GM21737 (cell line): ENCODE measurements around the gene PLD1.
A peak's percentile ranks its signal among the peaks of the same experiment; 100 is the strongest.

Experiments used
- ATAC-seq: cut with Tn5 transposase; IDR thresholded peaks from one replicate; pipeline ENCODE4 v1.9.1; 2021; ENCODE audit warnings: mild to moderate bottlenecking, moderate library complexity; ENCODE audit not compliant: unreplicated experiment

Gene PLD1

DNA sequence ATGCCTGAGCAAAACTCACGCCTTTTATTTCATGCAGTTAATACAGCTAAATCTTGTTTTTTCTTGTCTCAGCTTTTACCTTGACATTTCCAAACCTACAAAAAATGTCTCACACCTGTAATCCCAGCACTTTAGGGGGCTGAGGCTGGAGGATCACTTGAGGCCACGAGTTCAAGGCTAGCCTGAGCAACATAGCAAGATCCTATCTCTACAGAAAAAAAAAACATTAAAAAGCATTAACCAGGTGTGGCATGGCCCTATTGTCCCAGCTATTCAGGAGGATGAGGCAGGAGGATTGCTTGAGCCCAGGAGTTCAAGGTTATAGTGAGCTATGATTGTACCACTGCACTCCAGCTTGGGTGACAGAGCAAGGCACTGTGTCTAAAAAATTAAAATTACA lies 29.0 kb upstream of the PLD1 start:
- ATAC-seq: no peak

DNA sequence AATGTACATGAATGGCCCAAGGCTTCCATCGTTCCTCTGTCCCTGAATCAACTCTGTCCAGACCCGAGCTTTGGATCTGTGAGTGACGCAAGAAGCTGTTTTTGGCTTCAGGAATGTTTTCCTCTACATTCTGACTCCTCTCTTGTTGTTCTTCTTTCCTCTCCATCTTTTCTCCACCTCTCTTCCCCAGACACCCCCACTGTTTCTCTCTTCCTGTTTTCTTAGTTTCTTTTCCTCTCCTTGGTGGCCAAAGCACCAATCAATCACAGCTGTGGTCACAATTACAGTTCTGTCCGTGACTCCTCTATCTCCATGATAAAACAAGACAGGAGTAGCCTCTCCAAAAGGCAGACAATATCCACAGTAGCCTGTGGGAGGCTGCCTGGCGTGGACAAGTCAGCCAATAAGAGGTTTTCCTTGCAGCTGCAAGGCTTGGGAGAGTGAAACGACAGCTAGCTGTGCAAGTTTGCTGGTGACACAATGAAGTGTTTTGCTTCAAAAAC lies 28.0 kb upstream of the PLD1 start:
- no peak for ATAC-seq

DNA sequence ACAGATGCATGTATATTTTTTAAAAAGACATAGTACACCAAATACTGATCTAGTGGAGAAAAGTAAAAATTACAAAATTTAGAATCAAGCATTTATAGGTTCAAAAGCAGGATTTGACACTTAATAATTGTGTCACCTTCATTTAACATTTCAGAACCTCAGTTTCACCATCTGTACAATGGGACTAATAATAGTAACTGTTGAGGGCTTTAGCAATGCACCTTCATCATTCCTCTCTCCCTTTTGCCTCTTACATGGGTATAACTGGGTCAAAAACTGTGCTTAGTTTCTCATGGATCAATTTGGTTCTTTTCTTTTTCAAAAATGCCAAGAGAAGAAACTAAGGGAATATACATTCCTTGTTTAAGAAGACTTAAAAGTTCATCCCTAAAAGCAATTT lies 27.4 kb upstream of the PLD1 start:
- ATAC-seq: no peak

DNA sequence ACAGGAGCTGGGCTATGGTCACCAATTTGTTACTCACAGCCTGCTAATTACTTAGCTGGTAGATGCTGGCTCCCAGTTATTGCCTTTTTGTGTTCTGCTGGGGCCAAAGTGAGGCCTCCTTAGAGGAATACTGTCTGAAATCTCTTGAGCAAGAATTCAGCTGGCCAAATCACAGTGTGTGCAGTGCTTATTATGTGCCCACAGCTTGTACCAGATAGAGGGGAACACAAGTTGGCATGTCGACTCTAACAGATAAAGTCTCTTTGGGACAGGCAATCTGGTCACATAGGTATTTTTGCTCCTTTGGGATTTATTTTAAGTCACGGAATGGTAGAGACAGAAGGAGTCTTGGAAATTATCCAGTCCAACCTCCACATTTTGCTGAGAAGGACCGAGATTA lies 26.6 kb upstream of the PLD1 start:
- no peak for ATAC-seq

DNA sequence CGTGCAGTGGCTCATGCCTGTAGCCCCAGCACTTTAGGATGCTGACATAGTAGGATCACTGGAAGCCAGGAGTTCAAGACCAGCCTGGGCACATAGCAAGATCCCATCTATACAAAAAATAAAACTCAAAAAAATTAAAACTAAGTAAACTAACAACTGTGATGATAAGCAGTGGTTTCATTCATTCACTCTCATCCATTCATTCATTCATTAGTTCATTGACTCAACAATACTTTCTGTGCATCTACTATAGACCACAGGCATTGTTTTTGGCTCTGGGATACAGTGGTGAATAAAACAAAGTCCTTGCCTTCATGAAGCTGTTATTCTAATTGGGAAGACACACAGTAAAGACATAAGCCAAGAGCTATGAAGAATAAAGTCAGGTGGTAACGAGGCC lies 25.3 kb upstream of the PLD1 start:
- ATAC-seq: no peak

DNA sequence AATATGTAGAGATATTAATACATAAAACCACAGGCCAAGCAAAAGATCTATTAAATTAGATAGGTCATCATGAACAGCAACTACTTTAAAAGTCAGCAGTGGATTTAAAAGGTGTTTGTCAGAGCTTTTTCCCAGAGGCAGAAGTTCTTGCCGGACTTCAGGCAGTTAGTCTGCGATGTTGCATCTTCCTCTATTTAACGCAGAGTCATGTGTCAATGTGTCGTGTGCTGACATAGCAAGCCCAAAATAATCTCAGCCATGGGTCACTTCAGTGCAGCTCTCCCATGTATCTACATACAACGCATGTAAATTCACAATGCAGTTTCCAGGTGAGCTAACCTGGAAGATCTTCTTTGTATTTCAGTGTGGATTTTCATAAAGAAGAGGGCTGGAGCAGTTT lies 24.8 kb upstream of the PLD1 start:
- no peak for ATAC-seq

DNA sequence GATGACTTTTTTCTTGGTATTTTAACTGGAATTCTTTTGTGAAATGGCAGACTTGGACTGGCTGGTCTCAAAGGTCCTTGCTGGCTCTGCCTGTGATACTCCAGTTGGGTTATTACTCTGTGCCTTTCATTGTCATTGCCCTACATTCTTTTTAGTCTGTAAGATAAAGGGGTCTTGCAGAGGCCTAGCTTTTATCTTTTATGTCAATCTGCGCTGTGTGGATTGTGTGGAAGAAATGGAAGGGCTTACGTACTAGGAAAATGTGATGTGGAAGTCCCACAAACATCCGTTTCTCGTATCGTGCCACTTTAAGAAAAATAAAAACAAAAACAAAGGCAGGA lies 24.1 kb upstream of the PLD1 start:
- ATAC-seq: no peak

DNA sequence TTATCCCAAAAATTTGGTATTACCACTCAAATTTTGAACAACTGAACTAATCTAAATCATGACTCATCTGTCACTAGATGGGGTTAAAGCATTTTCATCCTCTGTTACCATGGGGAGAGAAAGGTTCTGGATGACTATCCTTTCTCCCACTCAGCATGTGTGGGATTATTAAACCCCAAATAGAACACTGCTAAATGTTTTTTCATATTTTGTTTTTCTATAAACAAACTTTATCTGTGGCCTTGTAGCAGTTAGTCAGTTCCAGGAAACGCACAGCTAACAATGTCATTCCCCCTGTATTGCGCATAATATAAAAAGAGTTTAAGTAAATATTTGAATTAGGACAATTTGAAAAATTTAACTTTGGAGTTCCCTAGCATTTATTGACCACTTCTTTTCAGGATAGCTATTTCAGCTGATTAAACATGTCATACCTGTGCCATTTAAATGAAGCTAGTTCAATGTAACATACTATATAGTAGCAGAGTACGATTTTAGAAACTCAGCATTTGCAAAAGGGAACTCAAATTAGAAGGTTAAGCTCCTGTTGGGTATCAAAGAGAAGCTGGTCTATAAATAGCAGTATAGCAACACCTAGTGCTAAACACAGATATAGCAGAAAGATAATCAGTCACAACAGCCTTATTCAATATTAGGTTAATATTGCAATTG lies 23.6 kb upstream of the PLD1 start:
- ATAC-seq: no peak

DNA sequence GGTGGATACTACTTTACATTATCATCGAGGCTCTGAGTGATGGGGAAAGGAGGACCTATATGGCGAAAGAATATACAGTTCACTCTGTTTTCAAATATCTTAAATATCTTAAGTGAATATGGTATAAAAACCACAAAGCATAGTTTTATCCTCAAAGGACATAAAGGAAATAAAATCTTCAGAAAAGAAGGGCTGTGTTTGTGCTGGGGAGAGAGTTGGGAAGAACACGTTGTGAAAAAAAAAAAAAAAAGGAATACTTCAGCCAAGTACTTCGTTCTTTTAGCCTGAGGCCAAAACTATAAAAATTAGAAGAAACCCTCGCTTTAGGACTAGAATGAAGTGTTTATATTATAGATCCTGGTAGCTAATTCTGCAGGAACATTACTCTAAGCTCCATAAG lies 22.7 kb upstream of the PLD1 start:
- no peak for ATAC-seq

DNA sequence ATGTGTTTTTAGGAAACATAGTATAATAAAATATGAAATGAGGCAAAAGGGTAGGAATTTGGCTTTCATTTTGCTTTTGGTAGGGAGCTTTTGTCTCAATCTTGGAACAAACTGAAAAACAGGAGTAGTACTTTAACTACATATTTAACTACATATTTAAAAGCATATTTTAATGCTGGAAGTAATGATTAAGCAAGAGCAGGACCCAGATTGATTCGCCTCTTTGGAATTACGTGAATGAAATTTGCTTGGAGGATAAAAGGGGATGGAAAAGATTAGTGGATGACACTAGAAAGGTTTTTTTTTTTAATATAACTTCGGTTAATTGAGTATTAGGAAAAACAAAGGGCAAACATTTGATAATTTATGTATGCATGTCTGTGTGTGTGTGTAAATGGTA lies 21.7 kb upstream of the PLD1 start:
- no peak for ATAC-seq

DNA sequence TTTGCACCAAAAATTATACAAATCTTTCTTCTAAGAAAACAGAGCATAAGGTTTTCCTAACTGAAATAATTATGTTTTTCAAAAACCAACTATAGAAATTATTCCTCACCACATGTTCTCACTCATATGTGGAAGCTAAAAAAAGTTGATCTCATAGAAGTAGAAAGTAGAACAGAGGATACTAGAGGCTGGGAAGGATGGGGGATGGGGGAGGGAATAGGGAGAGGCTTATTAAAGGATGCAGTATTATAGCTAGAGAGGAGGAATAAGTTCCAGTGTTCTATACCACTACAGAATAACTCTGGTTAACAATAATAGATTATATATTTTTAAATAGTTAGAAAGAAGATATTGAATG lies 20.2 kb upstream of the PLD1 start:
- no peak for ATAC-seq

DNA sequence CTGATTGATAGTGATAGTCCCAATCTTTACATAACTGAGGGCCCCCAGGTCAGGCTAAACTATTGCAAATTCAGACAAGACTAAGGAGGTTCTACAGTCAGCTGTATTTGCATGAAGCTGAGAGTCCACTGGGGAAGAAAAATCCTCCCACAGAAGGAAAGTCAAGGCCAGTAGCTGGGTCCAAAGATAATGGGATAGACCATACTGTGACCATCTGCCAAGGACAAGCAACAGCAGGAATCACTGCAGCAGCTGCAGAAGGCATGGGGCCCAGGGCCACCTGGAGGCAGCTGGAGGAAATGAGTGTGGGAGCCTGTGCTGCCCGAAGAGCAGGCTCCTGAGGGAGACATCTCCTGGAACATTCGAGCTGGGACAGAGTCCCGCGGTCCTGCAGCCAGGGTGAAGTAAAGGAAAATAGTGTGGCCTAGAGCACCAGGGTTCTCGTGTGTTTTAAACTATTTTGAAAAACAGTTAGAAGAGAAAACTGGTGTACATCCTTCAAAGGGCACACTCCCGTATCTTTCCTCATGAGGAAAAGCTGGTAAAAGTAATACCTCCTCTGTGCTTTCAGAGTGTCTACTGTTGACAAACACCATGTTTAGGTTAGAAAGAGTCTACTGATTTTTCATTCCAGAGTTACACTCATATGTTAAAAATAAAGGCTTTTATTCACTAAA lies 19.7 kb upstream of the PLD1 start:
- peak; percentile 55 for ATAC-seq

DNA sequence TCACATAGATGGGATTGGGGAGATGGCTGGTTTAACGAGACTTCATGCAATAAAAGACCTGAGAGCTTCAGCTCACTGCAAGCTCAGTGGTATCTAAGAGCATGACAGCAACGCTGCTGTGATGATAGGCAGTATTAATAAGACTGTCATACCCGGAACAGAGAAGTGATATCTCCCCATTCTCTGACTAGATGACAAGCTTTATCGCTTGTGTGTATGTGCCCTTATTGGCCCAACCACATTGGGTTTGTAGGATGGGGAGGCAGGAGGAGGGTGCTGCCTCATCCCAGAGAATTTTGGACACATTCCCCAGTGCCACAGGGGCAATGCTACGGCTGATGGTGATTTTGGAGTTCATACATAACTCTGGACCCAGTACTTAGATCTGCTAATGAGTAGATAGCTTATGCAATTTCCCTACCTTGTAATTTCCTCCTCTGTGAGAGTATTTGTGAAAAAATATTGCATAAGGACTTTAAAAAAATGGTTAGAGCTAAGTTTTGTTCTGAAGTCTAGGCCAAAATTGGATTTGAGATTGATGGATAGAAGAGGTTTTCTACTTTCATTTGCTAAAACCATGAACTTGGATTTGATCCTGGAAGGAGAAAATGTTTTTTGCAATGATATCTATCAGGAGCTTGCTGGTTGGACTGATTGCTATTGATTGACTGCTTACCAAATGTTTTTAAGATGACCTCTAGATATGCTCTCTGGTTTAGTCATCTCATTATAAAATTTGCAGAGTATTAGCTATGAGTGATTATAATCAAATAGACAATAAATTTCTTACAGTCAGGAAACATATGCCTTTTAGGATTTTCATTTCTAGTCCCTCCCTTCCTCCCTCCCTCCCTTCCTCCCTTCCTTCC lies 18.9 kb upstream of the PLD1 start:
- ATAC-seq: no peak

DNA sequence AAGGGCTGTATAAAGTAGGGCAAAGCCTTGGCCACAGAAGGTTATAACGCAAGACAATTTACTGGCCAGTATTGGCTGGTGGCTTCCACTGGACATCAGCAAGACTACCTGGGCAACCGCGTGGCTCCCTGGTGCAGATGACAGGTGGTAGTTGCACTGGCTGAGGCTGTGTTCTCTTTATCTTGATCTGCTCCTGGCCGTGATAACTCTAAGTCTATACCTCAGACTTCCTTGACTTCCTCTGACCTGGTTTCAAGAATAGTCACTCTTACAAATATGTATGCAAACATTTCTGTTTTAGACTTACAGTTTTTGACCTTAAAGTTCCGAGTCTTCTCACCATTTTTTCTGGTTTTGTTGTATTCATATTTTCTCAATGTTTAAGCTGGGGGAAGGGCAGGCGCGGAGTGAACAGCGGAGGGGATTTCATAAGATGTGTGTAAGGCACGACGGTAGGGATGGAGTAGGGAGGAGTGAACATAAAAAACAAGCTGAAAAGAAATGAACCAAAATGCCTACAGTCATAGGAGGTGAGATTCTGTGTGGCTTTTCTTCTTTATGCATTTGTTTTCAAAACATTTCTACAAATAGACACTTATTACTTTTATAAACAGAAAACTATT lies 17.7 kb upstream of the PLD1 start:
- no peak for ATAC-seq

DNA sequence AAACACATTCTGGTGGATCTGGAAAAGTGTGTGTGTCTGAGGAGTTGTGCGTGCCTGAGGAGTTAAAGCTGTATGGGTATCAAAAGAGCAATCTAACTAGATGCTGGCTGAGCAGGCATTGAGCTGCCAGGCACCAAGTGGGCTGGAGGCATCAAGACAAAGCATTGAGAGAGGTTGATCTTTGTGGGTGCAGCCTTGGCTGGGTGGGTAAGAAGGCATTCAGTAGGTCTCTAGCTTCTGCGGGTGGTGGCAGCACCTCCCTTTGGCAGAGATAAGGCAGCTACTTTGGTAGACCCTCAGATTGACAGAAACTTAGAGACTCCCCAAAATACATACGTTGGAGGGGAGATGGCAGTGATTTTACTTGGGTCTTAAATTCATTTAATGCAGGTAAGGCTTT lies 17.1 kb upstream of the PLD1 start:
- ATAC-seq: no peak

DNA sequence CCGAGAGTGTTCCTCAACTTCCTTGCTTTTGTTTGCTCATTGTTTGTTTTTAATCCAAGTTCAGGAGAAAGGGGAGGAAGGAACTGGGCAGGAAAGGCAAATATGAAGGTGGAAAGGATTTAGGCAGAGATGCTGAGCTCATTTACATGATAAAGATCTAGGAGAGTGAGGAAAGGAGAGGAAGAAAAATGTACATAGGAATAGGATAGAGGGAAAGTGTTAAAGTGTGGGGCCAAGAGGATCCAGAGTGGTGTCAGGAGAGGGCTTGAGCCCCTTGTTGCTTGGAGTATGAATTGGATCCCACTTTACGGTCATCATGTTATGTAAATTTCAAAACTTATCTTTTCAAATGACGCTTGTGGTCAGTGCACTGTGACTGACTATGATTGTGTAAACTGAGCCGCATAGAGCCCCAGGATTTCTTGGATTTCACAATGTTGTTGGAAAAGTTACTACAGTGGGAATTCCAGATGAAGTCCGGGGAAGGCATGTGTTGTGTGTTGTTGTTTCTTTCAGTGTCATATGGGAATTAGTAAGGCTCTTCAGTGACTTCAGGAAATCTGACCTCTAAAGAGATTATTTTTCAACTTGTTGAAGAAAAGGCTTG lies 15.0 kb upstream of the PLD1 start:
- ATAC-seq: no peak

DNA sequence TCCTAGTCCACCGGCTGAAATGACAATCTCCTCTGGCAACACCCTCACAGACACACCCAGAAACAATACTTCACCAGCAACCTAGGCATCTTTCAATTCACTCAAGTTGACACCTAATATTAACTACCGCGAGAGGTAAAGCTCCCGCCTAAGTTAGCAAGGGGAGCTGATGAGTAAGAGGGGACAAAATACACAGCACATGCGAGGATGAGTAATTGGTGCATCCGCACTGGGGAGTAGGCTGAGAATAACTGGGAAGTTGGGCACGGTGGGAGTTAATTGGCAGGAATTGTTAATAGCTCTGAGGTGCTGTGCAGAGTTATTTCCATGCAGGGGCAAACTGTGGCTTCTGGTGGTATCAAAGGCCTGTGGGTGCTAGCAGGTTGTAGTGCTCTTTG lies 14.5 kb upstream of the PLD1 start:
- ATAC-seq: no peak

DNA sequence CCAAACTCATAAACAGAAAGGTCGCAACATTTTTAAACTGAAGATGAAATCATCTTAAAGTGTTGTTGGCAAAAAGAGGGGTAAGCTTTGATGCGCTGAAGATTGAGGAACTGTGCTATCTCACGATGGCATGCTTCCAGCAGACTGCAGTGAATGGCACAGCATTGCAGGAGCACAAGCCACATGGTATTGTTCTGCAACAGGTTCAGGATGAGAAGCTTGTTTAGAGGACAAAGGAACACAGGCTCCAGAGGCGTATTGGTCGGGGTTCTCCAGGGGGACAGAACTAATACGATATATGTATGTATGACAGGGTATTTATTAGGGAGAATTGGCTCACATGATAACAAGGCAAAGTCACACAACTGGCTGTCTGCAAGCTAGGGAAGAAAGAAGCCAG lies 13.8 kb upstream of the PLD1 start:
- ATAC-seq: no peak

DNA sequence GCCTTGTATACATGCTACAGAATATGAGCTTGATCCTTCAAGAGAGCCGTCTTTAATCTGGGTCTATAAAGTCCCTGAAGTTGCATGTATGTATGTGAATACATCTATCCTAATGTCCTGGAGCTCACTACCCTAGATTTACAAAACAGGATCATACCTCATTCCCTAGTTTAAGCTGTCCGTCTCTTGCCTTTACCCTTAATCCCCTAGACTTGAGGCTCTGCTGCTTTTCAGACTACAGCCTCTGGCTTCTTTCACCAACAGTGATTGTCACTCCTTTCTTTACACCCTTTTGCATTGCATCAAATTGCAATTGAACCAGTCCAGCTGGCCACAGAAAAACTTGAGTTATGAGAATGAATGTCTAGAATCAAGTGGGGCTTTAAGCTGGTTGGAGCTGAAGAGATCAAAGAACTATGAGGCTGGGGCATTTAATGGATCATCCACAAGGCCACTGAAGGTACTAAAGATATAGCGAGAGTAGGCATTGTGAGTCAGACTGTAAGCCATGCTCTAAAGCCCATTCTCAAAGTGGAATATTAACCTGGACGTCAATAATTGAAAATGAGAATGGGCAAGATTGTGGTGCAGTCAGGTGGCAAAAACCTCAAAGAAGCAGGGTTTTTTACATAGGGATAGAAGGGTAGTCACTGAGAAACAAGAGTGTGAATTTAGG lies 12.3 kb upstream of the PLD1 start:
- peak; percentile 66 for ATAC-seq

DNA sequence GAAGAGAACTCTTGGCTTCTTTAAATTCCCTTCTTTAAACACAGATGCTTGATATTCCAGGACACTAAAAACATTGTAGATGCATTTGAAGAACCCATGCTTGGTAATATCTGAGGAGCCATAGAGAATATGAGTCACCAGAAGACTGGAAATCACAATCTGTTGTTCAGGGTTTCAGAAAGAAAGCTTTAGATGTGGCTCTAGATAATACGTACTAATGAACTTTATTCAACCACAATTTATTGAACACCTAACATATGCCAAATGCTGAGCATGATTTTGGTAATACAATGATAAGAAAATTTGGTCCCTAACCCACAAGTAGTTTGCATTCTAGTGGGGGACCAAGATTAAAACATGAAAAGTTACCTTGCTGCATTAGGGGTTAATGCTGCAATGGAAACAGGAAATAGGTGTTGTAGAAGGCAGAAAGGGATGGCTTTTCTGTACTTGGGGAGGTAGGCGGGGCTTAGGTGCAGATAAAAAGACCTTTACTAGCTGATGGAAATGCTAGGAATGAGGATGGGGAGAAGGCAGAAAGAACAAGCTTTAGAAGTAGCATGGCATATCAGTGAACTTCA lies 11.6 kb upstream of the PLD1 start:
- no peak for ATAC-seq
